Stimulated activated naive CD4-positive, alpha-beta T cell treated with Interleukin-2 at 50 U/mL for 16 hours (primary cell): ENCODE results near the gene DIP2C.

Source experiments
- DNase-seq: peaks from one replicate; lab custom pipeline; 2025; lab: John Stamatoyannopoulos, UW

DIP2C gene

GRCh38 chr10:297567-297966 is 391.9 kb downstream of the DIP2C start:
- no peak for DNase-seq

- DNase-seq = no peak
These were observed 395.8 kb downstream of the DIP2C start for GRCh38 chr10:293636-294035.

- no peak for DNase-seq
These were observed 399.3 kb downstream of the DIP2C start for GRCh38 chr10:290026-290725.

- no peak for DNase-seq
These were observed 399.9 kb downstream of the DIP2C start for GRCh38 chr10:289581-289980.

GRCh38 chr10:288316-289200 is 400.9 kb downstream of the DIP2C start:
- no peak for DNase-seq

- no peak for DNase-seq
These were observed 401.7 kb downstream of the DIP2C start for GRCh38 chr10:287814-288213.

- DNase-seq = no peak
These were observed 402.3 kb downstream of the DIP2C start for GRCh38 chr10:287026-287709.

- no peak for DNase-seq
These were observed 404.3 kb downstream of the DIP2C start for GRCh38 chr10:285216-285615.

- peak; percentile 58 for DNase-seq
These were observed 405.5 kb downstream of the DIP2C start for GRCh38 chr10:283916-284356.

- no peak for DNase-seq
These were observed 406.4 kb downstream of the DIP2C start for GRCh38 chr10:283140-283479.

GRCh38 chr10:282294-283139 is 407.0 kb downstream of the DIP2C start:
- no peak for DNase-seq

GRCh38 chr10:279655-280054 is 409.8 kb downstream of the DIP2C start:
- DNase-seq = no peak

GRCh38 chr10:279232-279631 is 410.2 kb downstream of the DIP2C start:
- DNase-seq = no peak

- DNase-seq = no peak
These were observed 410.8 kb downstream of the DIP2C start for GRCh38 chr10:278707-279106.

- DNase-seq = no peak
These were observed 411.5 kb downstream of the DIP2C start for GRCh38 chr10:277963-278362.

- DNase-seq = no peak
These were observed 413.8 kb downstream of the DIP2C start for GRCh38 chr10:275680-276079.

- DNase-seq = no peak
These were observed 414.6 kb downstream of the DIP2C start for GRCh38 chr10:274866-275265.

- DNase-seq = no peak
These were observed 416.4 kb downstream of the DIP2C start for GRCh38 chr10:273088-273487.

GRCh38 chr10:271722-272121 is 417.7 kb downstream of the DIP2C start:
- no peak for DNase-seq

- no peak for DNase-seq
These were observed 418.3 kb downstream of the DIP2C start for GRCh38 chr10:271201-271600.

GRCh38 chr10:269440-270074 is 419.9 kb downstream of the DIP2C start:
- no peak for DNase-seq
